Cortex of kidney (tissue), 1 donor: ENCODE measurements around the gene INS.

Experiments used
- DNase-seq: peaks from one replicate; lab custom pipeline; 2025; lab: John Stamatoyannopoulos, UW

Gene INS

DNA sequence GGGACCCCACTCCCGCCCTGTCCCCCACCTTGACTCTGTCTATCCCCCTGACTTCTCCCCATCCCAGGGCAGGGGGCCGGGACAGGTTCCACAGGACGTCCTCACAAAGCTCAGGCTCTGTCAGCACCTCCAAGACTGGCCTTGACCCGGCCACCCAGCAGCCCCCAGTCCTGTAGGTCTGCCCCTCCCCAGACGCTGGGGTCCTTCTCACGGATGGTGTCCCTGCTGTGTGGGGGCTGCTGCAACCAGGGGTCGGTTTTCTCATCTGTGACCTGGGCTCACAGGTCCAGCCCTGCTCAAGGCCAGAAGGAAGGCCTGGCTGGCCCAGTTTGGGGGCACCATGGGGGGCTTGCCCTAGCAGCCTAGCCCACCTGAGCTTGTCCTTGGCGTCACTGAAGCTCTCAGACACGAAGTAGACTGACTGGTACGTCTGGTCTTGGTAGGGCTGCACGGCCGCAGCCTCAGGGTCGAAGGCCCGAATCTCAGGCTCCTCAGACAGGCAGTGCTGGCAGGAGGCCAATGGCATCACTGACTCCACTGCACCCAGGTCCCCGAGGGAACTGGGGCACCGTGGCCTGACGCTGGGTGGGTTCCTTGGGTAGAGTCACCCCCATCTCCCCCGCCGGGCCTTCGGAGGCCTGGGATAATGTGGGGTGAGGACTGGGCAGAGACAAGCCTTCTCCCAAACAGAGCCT is 4.0 kb upstream of the INS start:
- DNase-seq: no peak

DNA sequence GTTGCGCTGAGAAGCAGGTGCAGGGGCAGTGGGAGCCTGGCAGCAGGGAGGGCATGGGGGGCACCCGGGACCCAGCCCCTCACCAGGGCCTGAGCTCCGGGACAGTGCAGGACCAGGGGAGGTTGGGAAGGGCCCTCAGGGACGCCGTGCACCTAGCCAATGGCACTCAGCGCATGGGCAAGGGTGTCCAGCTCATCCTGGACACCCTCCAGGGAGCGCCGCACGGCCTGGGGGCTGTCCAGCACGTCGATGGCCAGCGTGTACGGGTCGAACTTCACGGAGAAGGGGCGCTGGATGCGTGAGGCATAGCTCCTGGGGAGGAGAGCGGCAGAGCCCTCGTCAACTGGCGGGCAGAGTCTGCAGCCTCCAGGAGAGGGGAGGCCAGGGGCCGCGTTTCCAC is 3.1 kb upstream of the INS start:
- no peak for DNase-seq

DNA sequence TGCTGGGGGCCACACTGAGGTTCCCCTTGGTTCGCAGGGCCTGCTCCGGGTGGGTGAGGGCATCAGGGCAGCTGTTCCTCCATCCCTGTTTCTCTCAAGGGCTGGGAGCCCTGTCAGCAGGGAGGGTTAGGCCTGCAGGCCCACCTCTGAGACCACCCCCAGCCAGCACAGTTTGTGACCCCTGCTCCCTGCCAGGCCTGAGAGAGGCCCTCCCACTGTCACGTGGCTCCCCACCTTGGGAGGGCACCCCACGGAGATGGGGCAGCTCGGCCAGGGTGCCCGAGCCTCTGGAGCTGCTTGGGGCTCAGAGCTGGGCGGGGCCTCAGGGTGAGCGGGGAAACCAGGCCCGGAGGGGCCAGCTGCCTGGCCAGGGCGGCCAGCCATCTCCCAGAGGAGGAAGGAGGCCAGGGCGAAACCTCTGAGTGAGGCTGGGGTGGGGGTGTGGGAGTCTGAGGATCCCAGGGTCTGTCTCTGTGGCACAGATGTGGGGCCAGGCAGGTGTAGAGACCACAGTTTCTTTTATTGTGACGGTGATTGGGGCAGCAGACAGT is 2.5 kb upstream of the INS start:
- DNase-seq: no peak

DNA sequence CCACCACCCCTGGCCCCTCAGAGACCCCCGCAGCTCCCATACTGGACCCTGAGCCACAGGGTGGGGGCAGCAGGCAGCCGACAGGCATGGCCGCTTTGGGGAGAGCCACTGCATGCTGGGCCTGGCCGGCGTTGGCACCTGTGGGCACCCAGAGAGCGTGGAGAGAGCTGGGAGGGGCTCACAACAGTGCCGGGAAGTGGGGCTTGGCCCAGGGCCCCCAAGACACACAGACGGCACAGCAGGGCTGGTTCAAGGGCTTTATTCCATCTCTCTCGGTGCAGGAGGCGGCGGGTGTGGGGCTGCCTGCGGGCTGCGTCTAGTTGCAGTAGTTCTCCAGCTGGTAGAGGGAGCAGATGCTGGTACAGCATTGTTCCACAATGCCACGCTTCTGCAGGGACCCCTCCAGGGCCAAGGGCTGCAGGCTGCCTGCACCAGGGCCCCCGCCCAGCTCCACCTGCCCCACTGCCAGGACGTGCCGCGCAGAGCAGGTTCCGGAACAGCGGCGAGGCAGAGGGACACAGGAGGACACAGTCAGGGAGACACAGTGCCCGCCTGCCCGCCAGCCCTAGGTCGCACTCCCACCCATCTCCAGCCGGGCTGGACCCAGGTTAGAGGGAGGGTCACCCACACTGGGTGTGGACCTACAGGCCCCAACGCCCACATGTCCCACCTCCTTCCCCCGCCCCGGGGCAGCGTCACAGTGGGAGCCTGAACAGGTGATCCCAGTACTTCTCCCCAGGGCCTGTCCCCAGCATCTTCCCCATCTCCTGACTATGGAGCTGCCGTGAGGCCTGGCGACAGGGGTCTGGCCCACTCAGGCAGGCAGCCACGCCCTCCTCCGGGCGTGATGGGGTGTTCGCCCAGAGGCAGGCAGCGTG is 1.2 kb downstream of the INS start:
- no peak for DNase-seq

DNA sequence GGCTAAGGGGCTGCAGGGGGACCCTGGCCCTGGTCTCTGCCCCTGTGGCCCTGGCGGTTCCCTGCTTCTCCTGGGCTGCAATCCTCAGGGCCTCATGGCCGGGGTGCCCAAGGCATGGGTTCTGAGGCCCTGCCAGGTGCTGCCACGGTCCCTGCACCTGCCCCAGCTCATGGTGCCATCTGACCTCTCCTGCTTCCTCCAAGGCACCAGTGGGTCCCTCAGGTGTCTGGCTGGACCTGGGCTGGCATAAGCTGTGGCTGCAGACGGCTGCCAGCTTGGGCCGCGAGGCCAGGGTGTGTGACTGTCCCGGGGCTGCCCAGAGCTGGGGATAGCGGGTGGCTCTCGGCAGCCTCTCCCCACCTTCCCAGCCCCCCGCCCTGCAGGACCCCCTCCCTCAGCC is 2.0 kb downstream of the INS start:
- DNase-seq: no peak

DNA sequence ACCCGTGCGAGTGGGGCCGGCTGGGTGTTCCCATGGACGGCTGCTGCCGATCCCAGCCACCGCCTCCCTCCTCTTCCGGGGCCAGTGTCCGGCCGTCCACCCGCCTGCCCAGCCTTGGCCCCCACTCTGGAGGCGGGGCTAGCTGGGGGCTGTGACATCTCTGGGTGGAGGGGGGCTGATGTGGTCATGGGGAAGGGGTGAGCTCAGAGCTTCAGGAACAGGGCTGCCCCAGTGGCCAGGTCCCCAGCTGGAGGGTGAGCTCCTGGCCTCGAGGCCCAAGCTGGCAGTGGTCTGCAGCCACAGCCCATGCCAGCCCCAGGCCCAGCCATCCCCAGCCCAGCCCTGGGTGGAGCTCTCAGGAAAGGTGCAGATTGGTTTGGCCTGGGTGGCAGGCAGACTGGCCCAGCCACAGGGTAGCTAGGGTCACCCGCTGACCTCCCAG is 2.7 kb downstream of the INS start:
- no peak for DNase-seq

DNA sequence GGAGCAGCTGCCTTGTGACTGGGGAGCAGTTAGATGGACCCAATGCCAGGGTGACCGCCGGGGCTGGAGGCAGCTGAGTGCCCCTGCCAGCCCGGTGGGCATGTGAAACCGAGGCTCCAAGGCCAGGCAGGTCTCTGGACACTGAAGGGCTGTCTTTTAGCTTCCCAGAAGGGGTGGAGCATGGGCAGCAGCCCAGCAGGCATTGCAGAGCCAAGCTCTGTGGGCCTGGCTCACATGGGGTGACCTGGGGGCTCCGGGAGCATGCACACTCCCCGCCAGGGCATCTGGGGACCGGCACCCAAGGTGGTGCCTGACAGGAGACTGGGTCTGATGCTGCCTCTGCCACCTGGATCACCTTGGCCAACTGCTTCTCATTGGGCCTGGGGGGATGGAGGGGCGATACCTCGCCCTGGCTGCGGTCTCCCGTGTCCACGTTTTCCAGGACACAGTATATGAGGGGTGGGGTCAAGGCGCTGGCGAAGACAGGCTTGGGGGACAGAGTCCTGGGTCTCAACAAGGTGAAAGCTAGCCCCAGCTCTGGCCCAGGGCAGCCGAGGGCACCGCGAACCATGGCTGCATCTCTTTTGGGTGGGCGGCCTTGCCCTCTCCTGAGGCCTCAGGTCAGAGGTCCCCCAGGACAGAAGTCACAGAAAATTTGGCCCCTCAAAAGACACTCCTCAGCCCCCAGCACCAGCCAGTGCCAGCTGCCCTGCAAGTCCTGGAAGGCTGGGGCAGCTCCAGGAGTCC is 3.5 kb downstream of the INS start:
- DNase-seq: no peak

DNA sequence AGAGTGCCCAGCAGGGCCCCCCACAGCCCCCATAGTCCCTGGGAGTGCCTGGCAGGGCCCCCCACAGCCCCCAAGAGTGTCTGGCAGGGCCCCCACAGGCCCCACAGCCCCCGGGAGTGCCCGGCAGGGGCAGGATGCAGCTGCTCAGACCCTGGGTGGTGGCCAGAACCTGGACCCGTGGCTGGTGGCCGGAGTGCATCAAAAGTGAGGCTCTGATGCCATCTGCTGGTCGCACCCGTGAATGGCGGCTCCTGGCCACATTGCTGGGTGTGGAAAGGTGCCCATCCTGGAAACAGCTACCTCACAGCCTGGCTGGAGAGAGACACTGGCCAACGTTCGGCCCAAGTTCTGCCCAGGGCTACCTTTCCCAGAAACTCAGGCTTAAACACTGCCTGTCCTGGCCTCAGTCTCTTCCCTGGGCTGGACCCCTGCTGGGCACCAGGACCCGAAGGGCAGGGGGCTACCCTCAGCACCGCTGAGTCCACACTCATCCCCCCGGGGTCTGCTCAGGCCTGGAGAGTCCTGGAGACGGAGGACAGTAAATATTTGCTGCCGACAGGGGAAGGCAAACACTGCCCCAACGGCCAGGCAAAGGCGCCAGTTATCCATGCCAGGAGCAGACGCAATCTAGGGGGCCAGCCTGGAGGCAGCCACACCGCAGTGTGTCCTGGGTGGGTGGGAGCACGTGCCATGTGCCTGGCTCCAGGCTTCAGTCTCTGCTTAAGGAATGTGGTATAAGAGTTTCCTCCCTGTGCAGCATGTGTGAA is 4.4 kb downstream of the INS start:
- DNase-seq: no peak

DNA sequence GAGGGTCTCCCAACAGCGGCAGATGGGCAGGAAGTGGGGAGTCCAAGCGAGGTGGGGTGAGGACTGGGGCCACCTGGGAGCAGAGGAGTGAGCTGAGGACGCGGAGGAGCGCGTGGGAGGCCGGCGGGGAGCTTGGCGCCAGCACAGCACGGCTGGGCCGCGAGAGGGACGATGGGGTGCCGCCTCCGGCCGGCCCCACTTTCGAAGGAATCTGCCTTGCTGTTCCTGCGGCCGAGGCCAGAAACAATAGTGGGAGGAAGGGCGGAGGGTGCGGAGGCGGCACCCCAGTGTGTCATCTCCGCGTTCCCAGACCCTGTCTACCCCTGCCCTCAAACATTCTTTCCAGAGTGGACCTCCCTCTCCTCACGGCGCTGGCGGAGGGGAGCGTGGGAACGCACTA is 5.5 kb downstream of the INS start:
- DNase-seq: no peak

DNA sequence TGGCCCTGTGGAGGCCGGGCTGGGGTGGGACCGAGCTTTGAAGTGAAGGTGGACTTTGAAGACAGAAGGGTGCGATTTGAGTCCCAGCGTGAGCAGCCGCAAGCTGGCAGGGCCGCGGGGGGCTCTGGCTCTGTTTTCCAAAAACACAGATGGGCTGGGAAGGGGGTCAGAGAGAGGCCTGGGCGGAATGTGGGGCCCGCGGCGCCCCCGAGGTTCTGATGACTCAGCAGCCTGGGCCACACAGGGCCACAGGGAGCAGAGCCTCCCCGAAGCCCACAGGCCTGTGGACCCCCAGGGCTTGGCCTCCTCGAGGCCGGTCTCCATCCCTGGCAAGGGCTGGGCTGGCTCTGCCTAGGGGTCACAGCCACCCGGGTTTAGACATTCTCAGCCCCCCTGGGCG is 6.1 kb downstream of the INS start:
- no peak for DNase-seq

DNA sequence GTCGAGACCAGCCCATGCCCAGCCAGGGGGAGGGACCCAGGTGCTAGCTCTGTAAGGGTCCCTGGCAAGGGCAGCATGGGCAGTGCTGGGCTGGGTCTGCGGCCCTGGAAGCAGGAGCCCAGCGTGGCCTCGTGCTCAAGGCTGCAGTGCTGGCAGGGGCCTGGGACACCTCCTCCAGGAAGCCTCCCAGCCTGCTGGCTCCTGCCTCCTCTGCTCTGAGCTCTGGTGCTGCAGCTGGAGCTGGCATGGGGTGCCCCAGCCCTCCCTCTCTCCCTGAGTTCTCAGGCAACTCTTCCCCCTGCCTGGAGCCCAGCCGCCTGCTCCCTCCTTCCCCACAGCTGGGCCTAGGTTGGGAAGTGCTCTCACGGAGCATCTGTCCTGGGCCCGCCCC is 6.8 kb downstream of the INS start:
- DNase-seq: no peak

DNA sequence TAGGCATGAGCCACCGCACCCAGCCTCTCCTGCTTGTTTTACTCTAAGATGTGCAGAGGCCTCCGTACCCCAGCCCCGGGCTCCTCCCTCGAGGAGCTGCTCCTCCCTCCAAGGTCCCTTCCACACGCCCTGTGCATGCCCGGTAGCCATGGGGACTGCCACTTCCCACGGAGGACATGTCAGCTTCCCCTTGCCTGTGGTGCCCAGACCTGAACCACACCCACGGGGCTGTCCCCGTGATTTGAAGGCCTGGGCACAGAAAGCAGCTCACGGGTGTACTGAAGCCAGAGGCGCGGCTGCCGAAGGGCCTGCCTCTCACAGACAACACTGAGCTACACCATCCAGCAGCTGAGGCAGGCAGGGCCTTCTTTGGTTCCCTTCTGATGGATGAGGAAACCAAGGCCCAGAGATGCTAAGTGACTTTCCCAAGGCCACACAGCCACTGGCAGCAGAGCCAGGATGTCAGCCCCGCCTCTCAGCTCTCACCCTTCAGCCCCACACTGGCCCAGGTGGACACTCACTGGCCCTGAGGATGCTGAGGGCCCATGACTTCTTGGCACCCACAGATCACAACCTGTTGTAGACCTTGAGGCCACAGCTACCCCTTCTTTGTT is 7.3 kb downstream of the INS start:
- no peak for DNase-seq

DNA sequence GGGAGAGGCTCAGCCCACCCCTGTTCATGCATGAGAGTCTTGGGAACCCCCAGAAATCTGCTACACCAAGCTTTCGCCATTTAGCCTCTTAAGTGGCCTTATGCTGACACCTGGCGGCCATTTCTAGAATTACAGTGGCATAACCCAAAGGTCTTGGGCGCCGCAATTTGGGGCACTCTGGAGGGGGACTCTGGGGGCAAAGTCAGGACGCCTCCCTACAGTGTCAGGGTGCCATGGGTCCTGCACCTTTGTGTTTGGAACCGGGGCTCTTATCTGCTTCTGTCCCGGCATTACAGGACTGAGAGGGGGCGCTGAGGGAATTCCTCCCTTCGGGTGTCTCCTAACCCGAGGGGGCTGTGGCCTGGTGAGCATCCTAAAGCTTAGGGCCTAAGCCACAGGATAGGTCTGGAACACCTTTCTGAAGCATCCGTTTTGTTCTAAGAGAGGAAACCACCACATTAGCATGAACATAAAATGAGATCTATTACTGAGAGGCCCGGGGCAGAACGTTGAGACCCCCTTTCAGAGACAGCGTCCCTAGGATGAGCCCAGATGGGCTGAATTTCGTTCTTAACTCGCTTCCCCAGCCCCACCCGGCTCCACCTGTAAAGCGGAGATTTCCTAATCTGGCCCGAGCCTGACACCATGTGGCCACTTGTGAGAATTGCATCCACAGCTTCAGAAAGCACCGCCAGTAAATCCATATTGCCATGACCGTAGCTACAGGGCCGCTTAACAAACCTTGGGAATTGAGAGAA is 9.3 kb downstream of the INS start:
- no peak for DNase-seq

DNA sequence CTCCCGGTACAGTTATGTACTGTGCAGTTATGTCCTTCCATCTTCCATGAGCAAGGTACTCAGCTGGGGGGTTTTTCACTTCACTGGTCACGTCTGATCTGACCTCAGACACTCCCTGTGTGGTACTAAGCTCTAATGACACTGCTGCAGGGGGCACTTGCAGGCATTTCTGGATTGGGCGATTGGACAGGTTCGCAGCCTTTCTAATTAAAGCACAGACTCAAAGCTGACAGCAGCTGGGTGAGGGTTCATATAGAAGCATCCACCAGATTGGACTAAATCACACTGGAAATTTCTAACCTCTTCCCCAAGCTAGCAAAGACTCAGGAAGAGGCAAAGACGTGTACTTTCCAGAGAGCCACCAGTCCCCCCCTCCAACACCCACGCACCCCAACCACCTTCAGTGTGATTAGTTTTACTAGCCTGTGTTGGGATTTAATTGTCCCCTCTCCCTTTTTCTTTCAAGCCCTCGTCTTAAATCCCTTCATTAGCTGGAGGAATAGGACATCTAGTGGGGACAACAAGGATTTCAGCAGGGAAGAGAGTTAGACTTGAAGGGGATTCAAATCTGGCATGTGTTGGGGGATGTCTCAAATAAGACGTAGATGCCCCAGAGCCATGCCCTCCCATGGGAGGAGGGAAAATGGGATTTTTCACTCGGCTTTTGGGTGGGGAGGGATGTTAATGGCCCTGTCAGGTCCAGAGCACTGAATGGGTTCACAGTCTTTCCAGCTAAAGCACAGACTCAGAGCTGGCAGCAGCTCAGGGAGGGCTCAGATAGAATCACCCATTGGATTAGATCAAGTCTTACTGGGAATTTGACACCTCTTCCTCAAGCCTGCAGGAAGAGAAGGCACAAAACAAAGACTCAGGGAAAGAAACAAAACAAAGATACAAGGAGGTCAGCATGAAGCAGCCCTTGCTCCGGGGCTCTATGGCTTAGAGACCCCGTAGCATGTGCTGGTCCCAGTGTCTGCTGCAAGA is 10.9 kb downstream of the INS start:
- DNase-seq: no peak

DNA sequence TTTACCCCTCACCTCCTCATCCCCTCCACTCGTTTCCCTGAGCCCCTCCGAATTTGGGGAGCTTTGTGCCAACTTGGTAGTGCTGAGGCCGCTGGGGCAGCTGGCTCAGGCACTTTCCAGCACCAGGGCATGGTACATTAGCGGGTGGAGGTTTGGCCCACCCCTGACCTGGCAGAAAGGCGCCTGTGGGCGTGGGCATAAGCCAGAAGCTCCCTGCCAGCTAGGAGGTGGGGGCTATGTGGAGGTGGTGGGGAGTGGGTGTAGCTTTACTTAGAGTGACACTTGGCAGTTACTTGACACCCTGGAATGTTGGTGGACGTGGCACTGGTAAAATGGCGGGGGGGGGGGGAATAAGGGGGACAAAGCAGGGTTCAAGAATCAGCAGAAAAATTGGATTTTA is 11.5 kb downstream of the INS start:
- no peak for DNase-seq

DNA sequence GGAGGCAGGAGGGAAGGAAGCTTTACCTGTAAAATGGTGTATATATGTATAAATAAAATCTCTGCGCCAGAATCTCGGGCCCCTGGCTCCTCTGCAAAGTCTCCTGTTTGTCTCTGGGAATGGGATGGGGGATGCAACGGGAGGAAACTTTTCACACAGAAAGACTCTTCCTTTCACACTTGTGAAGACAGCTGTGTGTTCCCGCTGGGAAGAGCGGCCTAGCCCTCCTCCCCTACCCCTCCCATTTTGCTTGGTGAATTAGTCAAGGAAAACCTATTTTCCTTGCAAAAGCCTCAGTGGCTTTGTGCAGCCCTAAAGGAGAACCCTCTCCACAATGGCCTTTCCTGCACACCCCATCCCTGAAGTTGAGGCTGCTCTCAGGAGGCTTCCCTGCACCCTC is 12.4 kb downstream of the INS start:
- no peak for DNase-seq

DNA sequence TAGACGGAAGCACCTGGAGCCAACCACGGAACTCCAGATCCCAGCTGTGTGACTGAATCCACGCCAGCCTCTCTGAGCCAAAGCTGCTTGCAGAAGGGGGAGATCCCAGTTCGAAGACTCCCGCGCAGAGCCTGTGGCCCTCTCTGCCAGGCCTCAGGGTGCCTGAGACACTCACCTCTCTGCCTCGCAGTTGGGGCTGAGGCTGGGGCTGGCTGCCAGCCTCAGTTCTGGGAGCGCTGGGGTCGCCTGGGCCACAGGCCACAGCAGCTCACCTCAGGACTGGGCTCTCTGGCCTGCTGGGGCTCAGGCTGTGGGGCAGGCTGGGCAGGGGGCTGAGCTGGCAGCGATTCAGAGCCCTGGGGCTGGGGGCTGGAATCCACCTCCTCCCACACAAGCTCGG is 13.6 kb downstream of the INS start:
- DNase-seq: no peak

DNA sequence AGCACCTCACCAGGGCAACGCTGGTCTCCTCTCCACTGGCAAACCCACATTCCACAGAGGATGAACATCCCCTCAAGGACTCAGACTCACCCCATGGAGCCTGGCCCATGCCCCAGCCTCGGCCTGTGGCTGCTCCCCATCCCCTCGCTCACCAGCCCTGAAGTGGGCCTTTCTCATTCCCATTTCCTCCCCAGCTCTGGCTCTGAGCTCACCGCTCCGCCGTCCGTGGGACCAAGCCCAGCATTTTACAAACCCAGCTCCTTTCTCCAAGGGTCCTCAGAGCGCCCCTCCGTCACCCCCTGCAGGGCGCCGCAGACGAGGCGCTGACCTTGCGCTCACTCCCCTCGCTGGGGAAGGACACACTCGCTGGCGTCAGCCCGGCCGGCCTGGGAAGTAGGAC is 15.0 kb downstream of the INS start:
- DNase-seq: no peak

DNA sequence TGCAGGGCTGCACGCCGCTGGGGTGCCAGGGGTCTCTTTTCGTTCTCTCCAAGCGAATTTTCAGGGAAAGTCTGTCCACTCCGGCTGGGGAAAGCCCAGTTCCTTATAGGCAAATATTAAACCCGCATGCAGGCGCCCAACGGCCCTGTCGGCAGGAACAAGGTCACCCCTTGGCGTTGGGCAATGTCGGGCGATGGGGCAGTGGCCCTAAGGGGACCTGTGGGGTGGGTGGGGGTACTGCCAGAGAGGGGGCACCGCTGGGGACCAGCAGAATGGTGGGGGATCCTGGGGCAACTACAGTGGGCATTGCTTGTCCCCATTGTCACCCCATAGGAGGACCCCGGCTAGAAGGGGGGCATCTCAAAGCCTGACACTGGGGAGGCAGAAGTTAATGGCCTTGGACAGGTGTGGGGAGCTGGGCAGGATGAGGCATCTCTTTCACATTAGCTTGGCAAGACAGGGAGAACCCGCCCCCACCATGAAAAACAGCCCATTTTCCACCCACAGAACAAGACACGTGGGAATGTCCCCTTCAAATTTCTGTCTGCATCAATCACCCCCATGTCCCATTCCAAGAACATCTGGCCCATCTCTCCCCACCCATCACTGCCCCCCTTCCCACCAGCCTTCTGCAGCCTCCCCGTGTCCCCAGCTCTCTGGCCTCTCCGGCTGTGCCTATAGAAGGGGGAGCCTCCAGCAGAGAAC is 16.3 kb downstream of the INS start:
- no peak for DNase-seq
